Mesenchymal stem cell (in vitro differentiated cells and primary cell): ENCODE results near the gene TMCO4.

Experiments
- DNase-seq: peaks from one replicate; pipeline ENCODE4 v3.0.0-alpha.2; 2013
- H2AFZ ChIP-seq: one replicate; pipeline ENCODE4 v1.6.1; 2013; ENCODE audit warnings: low read depth, mild to moderate bottlenecking, control low read depth, inconsistent platforms, low read length, moderate library complexity
- H2AK5ac ChIP-seq: 2 replicates; pipeline ENCODE4 v1.6.1; 2013; ENCODE audit warnings: low read length, moderate library complexity, mild to moderate bottlenecking, inconsistent platforms; ENCODE audit not compliant: severe bottlenecking
- H2BK120ac ChIP-seq: one replicate; pipeline ENCODE4 v1.6.1; 2013; ENCODE audit warnings: low read depth, mild to moderate bottlenecking, inconsistent platforms, low read length, moderate library complexity
- H2BK12ac ChIP-seq, 2 experiments: one replicate each; pipeline ENCODE4 v1.6.1; 2013; ENCODE audit warnings: inconsistent platforms in 2 of 2, low read length in 2 of 2, mild to moderate bottlenecking in 2 of 2, moderate library complexity in 2 of 2, control low read depth in 1 of 2
- H2BK15ac ChIP-seq: one replicate; pipeline ENCODE4 v1.6.1; 2013; ENCODE audit warnings: mild to moderate bottlenecking, low read depth, inconsistent platforms; ENCODE audit not compliant: poor library complexity, severe bottlenecking
- H2BK5ac ChIP-seq: 2 replicates; pipeline ENCODE4 v1.6.1; 2013; ENCODE audit warnings: low read depth, mild to moderate bottlenecking, low read length, control low read depth, inconsistent platforms; ENCODE audit not compliant: poor library complexity, severe bottlenecking
- H3K14ac ChIP-seq, 2 experiments: one replicate each; pipeline ENCODE4 v1.6.1; 2013; ENCODE audit warnings: inconsistent platforms in 2 of 2, low read length in 2 of 2, control low read depth in 1 of 2, mild to moderate bottlenecking in 1 of 2, moderate library complexity in 1 of 2
- H3K18ac ChIP-seq, 2 experiments: one replicate each; pipeline ENCODE4 v1.6.1; 2013; ENCODE audit warnings: inconsistent platforms in 2 of 2, low read length in 2 of 2, control low read depth in 1 of 2, low read depth in 1 of 2, mild to moderate bottlenecking in 1 of 2
- H3K23ac ChIP-seq, 2 experiments: one replicate each; pipeline ENCODE4 v1.6.1; 2013; ENCODE audit warnings: inconsistent platforms in 2 of 2, low read length in 2 of 2, mild to moderate bottlenecking in 2 of 2, moderate library complexity in 2 of 2, control low read depth in 1 of 2
- H3K27ac ChIP-seq: 2 replicates; pipeline ENCODE4 v1.5.1; 2013; ENCODE audit warnings: mild to moderate bottlenecking, moderate library complexity, low read length, control low read depth, inconsistent platforms; ENCODE audit not compliant: poor library complexity, severe bottlenecking
- H3K27me3 ChIP-seq, 2 experiments: 2 replicates each; pipeline versions ENCODE4 v1.6.1 to v1.7.0; 2013; ENCODE audit warnings: low read length in 2 of 2, mild to moderate bottlenecking in 2 of 2, moderate library complexity in 2 of 2, control low read depth in 1 of 2, inconsistent platforms in 1 of 2; ENCODE audit not compliant: control insufficient read depth in 1 of 2, insufficient read depth in 1 of 2
- H3K36me3 ChIP-seq, 2 experiments: 2 replicates each; pipeline versions ENCODE4 v1.6.1 to v1.7.0; 2013; ENCODE audit warnings: low read length in 2 of 2, control low read depth in 1 of 2, inconsistent platforms in 1 of 2, low read depth in 1 of 2, mild to moderate bottlenecking in 1 of 2; ENCODE audit not compliant: insufficient read depth in 2 of 2, control insufficient read depth in 1 of 2
- H3K4ac ChIP-seq, 2 experiments: one replicate each; pipeline ENCODE4 v1.6.1; 2013; ENCODE audit warnings: inconsistent platforms in 2 of 2, low read length in 2 of 2, mild to moderate bottlenecking in 2 of 2, moderate library complexity in 2 of 2, control low read depth in 1 of 2, low read depth in 1 of 2
- H3K4me1 ChIP-seq: 2 replicates; pipeline ENCODE4 v1.6.1; 2013; ENCODE audit warnings: low read depth, low read length, control low read depth; ENCODE audit not compliant: control insufficient read depth, insufficient read depth
- H3K4me2 ChIP-seq: 2 replicates; pipeline ENCODE4 v1.6.1; 2013; ENCODE audit warnings: low read length, mild to moderate bottlenecking, inconsistent platforms; ENCODE audit not compliant: poor library complexity, severe bottlenecking
- H3K4me3 ChIP-seq, 2 experiments: 2 replicates each; pipeline versions ENCODE4 v1.5.1 to v1.7.0; 2013; ENCODE audit warnings: low read length in 2 of 2, mild to moderate bottlenecking in 2 of 2, control low read depth in 1 of 2, low read depth in 1 of 2; ENCODE audit not compliant: insufficient read depth in 1 of 2
- H3K79me1 ChIP-seq: replicated peaks from 2 replicates; pipeline ENCODE4 v1.6.1; 2013; ENCODE audit warnings: mild to moderate bottlenecking, control low read depth, low read length, inconsistent platforms; ENCODE audit not compliant: poor library complexity, severe bottlenecking
- H3K9ac ChIP-seq: 2 replicates; pipeline ENCODE4 v1.7.0; 2013; ENCODE audit warnings: mild to moderate bottlenecking, low read length, moderate library complexity
- H3K9me3 ChIP-seq: 2 replicates; pipeline ENCODE4 v1.7.0; 2013; ENCODE audit warnings: mild to moderate bottlenecking, low read length; ENCODE audit not compliant: control insufficient read depth
- H4K8ac ChIP-seq: one replicate; pipeline ENCODE4 v1.6.1; 2013; ENCODE audit warnings: inconsistent platforms, mild to moderate bottlenecking, low read length, moderate library complexity
- H4K91ac ChIP-seq: one replicate; pipeline ENCODE4 v1.6.1; 2013; ENCODE audit warnings: mild to moderate bottlenecking, low read length, inconsistent platforms
- WGBS: methylation state at CpG from one replicate; pipeline ENCODE4 v1.1.7; 2013; ENCODE audit warnings: mixed read lengths; 5-methylcytosine and 5-hydroxymethylcytosine counted together

The TMCO4 gene

GRCh38 chr1:19676438-19676922 is 123.2 kb downstream of the TMCO4 start:
- no peaks in the 10 kb centered on the region for H3K36me3 ChIP-seq
- WGBS = 29% methylated on average over 11 of the region's 13 CpGs
- H3K27ac ChIP-seq = no peak overlapping the region
- no peak overlapping the region for H2BK5ac ChIP-seq
- no peak overlapping the region for H4K91ac ChIP-seq
- H3K9me3 ChIP-seq = no peaks in the 10 kb centered on the region
- H2AK5ac ChIP-seq = no peak overlapping the region
- peak; percentile 73 for DNase-seq
- H4K8ac ChIP-seq = no peak overlapping the region
- no peak overlapping the region for H2BK12ac ChIP-seq
- H3K4ac ChIP-seq = no peak overlapping the region
- no peak overlapping the region for H3K4me3 ChIP-seq
- H3K4me1 ChIP-seq = peaks cover 3% of the 10 kb centered on the region
- no peak overlapping the region for H3K9ac ChIP-seq
- H3K18ac ChIP-seq = no peak overlapping the region
- H2AFZ ChIP-seq = no peak overlapping the region
- H3K4me2 ChIP-seq = no peak overlapping the region
- H2BK120ac ChIP-seq = no peak overlapping the region
- H3K23ac ChIP-seq = no peak overlapping the region
- no peak overlapping the region for H2BK15ac ChIP-seq
- H3K27me3 ChIP-seq = peaks cover 19 to 33% of the 10 kb centered on the region in 2 experiments
- no peak overlapping the region for H3K14ac ChIP-seq
- H3K79me1 ChIP-seq = no peaks in the 10 kb centered on the region

- Histone ChIP-seq H3K14ac (no peak overlapping the region), H4K91ac (no peak overlapping the region), H3K36me3 (no peaks in the 10 kb centered on the region), H3K18ac (no peak overlapping the region), H3K4me3 (no peak overlapping the region), H3K23ac (no peak overlapping the region), H3K4me1 (peaks cover 3% of the 10 kb centered on the region), H2BK120ac (no peak overlapping the region), H2BK5ac (no peak overlapping the region), H4K8ac (no peak overlapping the region), H2AFZ (no peak overlapping the region), H3K4me2 (no peak overlapping the region), H3K27me3 (peaks cover 26 to 37% of the 10 kb centered on the region in 2 experiments), H2BK15ac (no peak overlapping the region), H3K4ac (no peak overlapping the region), H3K9me3 (no peaks in the 10 kb centered on the region), H2AK5ac (no peak overlapping the region), H3K9ac (no peak overlapping the region), H3K27ac (no peak overlapping the region), H2BK12ac (no peak overlapping the region), H3K79me1 (no peaks in the 10 kb centered on the region)
- DNase-seq = no peak
- 58% methylated on average over 3 of the region's 5 CpGs for WGBS
Observed at GRCh38 chr1:19675797-19676196, 123.9 kb downstream of the TMCO4 start.

- no peak for DNase-seq
- Histone ChIP-seq H3K9ac (no peak overlapping the region), H2BK12ac (no peak overlapping the region), H3K27ac (no peak overlapping the region), H3K36me3 (no peaks in the 10 kb centered on the region), H2BK15ac (no peak overlapping the region), H3K4ac (no peak overlapping the region), H3K9me3 (no peaks in the 10 kb centered on the region), H2BK5ac (no peak overlapping the region), H3K4me3 (no peak overlapping the region), H3K23ac (no peak overlapping the region), H3K4me1 (no peaks in the 10 kb centered on the region), H2AK5ac (no peak overlapping the region), H2AFZ (no peak overlapping the region), H4K91ac (no peak overlapping the region), H3K4me2 (no peak overlapping the region), H3K79me1 (no peaks in the 10 kb centered on the region), H3K27me3 (peaks cover 57 to 58% of the 10 kb centered on the region in 2 experiments), H4K8ac (no peak overlapping the region), H2BK120ac (no peak overlapping the region), H3K14ac (no peak overlapping the region), H3K18ac (no peak overlapping the region)
- WGBS = 50% methylated on average over 5 of the region's 6 CpGs
Observed at GRCh38 chr1:19672237-19672636, 127.5 kb downstream of the TMCO4 start.

GRCh38 chr1:19670787-19671186 is 128.9 kb downstream of the TMCO4 start:
- H2BK12ac ChIP-seq = no peak overlapping the region
- peaks cover 0 to 3% of the 10 kb centered on the region in 2 experiments for H3K36me3 ChIP-seq
- H3K23ac ChIP-seq = no peak overlapping the region
- DNase-seq = no peak
- no peak overlapping the region for H2AK5ac ChIP-seq
- no peak overlapping the region for H4K91ac ChIP-seq
- no peak overlapping the region for H2AFZ ChIP-seq
- whole genome bisulfite sequencing = 75% methylated on average over 3 of the region's 4 CpGs
- H3K4me2 ChIP-seq = no peak overlapping the region
- H3K14ac ChIP-seq = no peak overlapping the region
- H2BK15ac ChIP-seq = no peak overlapping the region
- no peak overlapping the region for H3K4ac ChIP-seq
- peaks cover 4% of the 10 kb centered on the region for H3K4me1 ChIP-seq
- no peak overlapping the region for H3K4me3 ChIP-seq
- H3K27me3 ChIP-seq = peaks cover 66 to 73% of the 10 kb centered on the region in 2 experiments
- H2BK120ac ChIP-seq = no peak overlapping the region
- H4K8ac ChIP-seq = no peak overlapping the region
- H3K9ac ChIP-seq = no peak overlapping the region
- H2BK5ac ChIP-seq = no peak overlapping the region
- H3K18ac ChIP-seq = no peak overlapping the region
- no peak overlapping the region for H3K27ac ChIP-seq
- H3K9me3 ChIP-seq = no peaks in the 10 kb centered on the region
- no peaks in the 10 kb centered on the region for H3K79me1 ChIP-seq
